Neuronal stem cell (in vitro differentiated cells): ENCODE measurements around the gene GAS7.

ENCODE experiments used
- DNase-seq: peaks from one replicate; pipeline ENCODE4 v3.0.0-alpha.2; 2013; ENCODE audit warnings: low spot score
- H2AFZ ChIP-seq: one replicate; pipeline ENCODE4 v1.6.1; 2013; ENCODE audit warnings: mild to moderate bottlenecking, low read length, inconsistent platforms
- H2AK5ac ChIP-seq: 2 replicates; pipeline ENCODE4 v1.6.1; 2013; ENCODE audit warnings: low read depth, mild to moderate bottlenecking, inconsistent platforms, low read length, moderate library complexity, mixed read lengths
- H2BK120ac ChIP-seq: 2 replicates; pipeline ENCODE4 v1.6.1; 2013; ENCODE audit warnings: low read depth, mild to moderate bottlenecking, inconsistent platforms, low read length, moderate library complexity, mixed read lengths
- H2BK12ac ChIP-seq: one replicate; pipeline ENCODE4 v1.6.1; 2013; ENCODE audit warnings: low read length, inconsistent platforms
- H2BK15ac ChIP-seq: 2 replicates; pipeline ENCODE4 v1.6.1; 2013; ENCODE audit warnings: mild to moderate bottlenecking, low read length, inconsistent platforms, mixed read lengths
- H2BK5ac ChIP-seq: one replicate; pipeline ENCODE4 v1.6.1; 2013; ENCODE audit warnings: inconsistent platforms, mild to moderate bottlenecking, low read length, moderate library complexity
- H3K14ac ChIP-seq: one replicate; pipeline ENCODE4 v1.6.1; 2013; ENCODE audit warnings: low read length, inconsistent platforms
- H3K18ac ChIP-seq: 2 replicates; pipeline ENCODE4 v1.6.1; 2013; ENCODE audit warnings: low read length, inconsistent platforms
- H3K23ac ChIP-seq: 2 replicates; pipeline ENCODE4 v1.6.1; 2013; ENCODE audit warnings: low read depth, mild to moderate bottlenecking, mixed read lengths, low read length, inconsistent platforms; ENCODE audit not compliant: poor library complexity
- H3K27ac ChIP-seq: replicated peaks from 3 replicates; pipeline ENCODE4 v1.5.1; 2013; ENCODE audit warnings: low read length, inconsistent platforms
- H3K27me3 ChIP-seq, 3 experiments: 2 replicates each; pipeline ENCODE4 v1.6.1; 2013; ENCODE audit warnings: low read length in 3 of 3, mild to moderate bottlenecking in 2 of 3, inconsistent platforms in 1 of 3, low read depth in 1 of 3, mixed read lengths in 1 of 3, moderate library complexity in 1 of 3; ENCODE audit not compliant: control insufficient read depth in 3 of 3, insufficient read depth in 3 of 3
- H3K36me3 ChIP-seq, 2 donors: replicated peaks in 1 of 2; 2 replicates each; pipeline ENCODE4 v1.6.1; 2013; ENCODE audit warnings: low read length in 2 of 2; ENCODE audit not compliant: control insufficient read depth in 2 of 2, insufficient read depth in 2 of 2
- H3K4ac ChIP-seq: 2 replicates; pipeline ENCODE4 v1.6.1; 2013; ENCODE audit warnings: inconsistent platforms, mild to moderate bottlenecking, low read length, moderate library complexity
- H3K4me1 ChIP-seq, 2 donors: 1 replicate in 1 of 2; 2 replicates in 1 of 2; pipeline ENCODE4 v1.6.1; 2013; ENCODE audit warnings: low read length in 2 of 2, low read depth in 1 of 2; ENCODE audit not compliant: control insufficient read depth in 2 of 2, insufficient read depth in 1 of 2
- H3K4me2 ChIP-seq: one replicate; pipeline ENCODE4 v1.6.1; 2013; ENCODE audit warnings: mild to moderate bottlenecking, low read length, inconsistent platforms; ENCODE audit not compliant: insufficient read depth, poor library complexity, severe bottlenecking
- H3K4me3 ChIP-seq, 2 donors: 2 replicates each; pipeline ENCODE4 v1.5.1; 2013; ENCODE audit warnings: low read length in 2 of 2, mild to moderate bottlenecking in 2 of 2, inconsistent platforms in 1 of 2, moderate library complexity in 1 of 2
- H3K79me1 ChIP-seq: one replicate; pipeline ENCODE4 v1.6.1; 2013; ENCODE audit warnings: low read depth, mild to moderate bottlenecking, inconsistent platforms, low read length, moderate library complexity
- H3K9ac ChIP-seq: one replicate; pipeline ENCODE4 v1.6.1; 2013; ENCODE audit warnings: mild to moderate bottlenecking, low read depth, low read length, inconsistent platforms; ENCODE audit not compliant: poor library complexity
- H3K9me3 ChIP-seq, 2 donors: replicated peaks in 1 of 2; 2 replicates each; pipeline versions ENCODE3 to v1.6.1; 2013; ENCODE audit warnings: low read length in 2 of 2, mild to moderate bottlenecking in 2 of 2, inconsistent platforms in 1 of 2, low read depth in 1 of 2, mixed read lengths in 1 of 2, moderate library complexity in 1 of 2; ENCODE audit not compliant: control insufficient read depth in 2 of 2, insufficient read depth in 1 of 2
- H4K8ac ChIP-seq: one replicate; pipeline ENCODE4 v1.6.1; 2013; ENCODE audit warnings: low read depth, mild to moderate bottlenecking, inconsistent platforms, low read length, moderate library complexity
- H4K91ac ChIP-seq: one replicate; pipeline ENCODE4 v1.6.1; 2013; ENCODE audit warnings: low read length, low read depth, mild to moderate bottlenecking, inconsistent platforms; ENCODE audit not compliant: poor library complexity
- WGBS, 2 donors: extraction: QIAGEN DNeasy Blood & Tissue Kit; methylation state at CpG; one replicate each; pipeline ENCODE4 v1.1.7; 2013; ENCODE audit warnings: missing lambda C conversion rate in 2 of 2, mixed read lengths in 1 of 2; ENCODE audit not compliant: insufficient read length in 2 of 2, insufficient replicate concordance in 1 of 2; ENCODE audit errors: extremely low coverage in 2 of 2; 5-methylcytosine and 5-hydroxymethylcytosine counted together

Gene GAS7

DNA sequence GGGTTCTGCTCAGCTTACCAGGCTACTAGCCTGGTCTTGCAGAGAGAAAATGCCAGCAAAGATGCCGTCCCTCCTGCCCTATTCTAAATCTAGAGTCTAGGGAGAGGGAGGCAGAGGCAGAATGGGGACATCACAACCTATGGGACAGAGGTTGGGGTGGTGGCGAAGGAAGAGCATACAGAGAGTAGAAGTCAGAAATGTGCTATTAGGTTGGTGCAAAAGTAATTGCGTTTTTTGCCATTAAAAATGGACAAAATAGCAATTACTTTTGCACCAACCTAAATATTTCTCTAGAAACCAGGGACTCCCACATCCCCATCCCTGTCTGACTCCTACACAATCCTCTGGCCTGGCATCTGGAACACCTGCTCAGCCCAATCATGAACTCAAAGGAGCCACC, 127.7 kb downstream of the GAS7 start:
- Histone ChIP-seq H2BK5ac (no peak overlapping the region), H4K8ac (no peak overlapping the region), H3K23ac (no peak overlapping the region), H3K79me1 (no peaks in the 10 kb centered on the region), H3K9ac (no peak overlapping the region), H2BK15ac (no peak overlapping the region), H3K4me2 (no peak overlapping the region), H3K9me3 (no peaks in the 10 kb centered on the region), H2BK12ac (no peak overlapping the region), H3K36me3 (no peaks in the 10 kb centered on the region), H2AFZ (no peak overlapping the region), H3K27me3 (no peaks in the 10 kb centered on the region), H3K18ac (no peak overlapping the region), H3K27ac (no peak overlapping the region), H2BK120ac (no peak overlapping the region), H3K4me1 (no peaks in the 10 kb centered on the region), H4K91ac (no peak overlapping the region), H3K4ac (no peak overlapping the region), H3K4me3 (no peak overlapping the region), H3K14ac (no peak overlapping the region), H2AK5ac (no peak overlapping the region)
- no peak for DNase-seq
- WGBS, 2 donors: no CpG with 5 or more reads among the region's 3 CpGs

DNA sequence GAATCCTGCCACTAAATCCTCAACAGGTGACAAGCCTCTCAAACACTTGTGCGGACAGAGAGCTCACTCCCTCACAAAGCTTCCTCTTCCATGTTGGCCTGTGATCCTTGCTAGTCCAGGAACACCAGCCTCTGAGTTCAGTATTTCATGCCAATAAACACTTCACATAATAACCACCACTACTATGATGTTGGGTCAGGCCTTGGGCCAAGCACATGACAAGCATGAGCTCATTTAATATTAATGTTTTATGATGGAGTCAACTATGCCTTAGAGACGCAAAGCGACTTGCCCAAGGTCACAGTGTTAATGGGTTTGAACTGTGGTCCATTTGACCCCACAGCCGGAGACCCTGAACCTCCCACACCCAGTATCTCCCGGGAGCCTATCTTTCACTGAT, 129.1 kb downstream of the GAS7 start:
- Histone ChIP-seq H3K36me3 (no peaks in the 10 kb centered on the region), H2AK5ac (no peak overlapping the region), H4K91ac (no peak overlapping the region), H3K4me3 (no peak overlapping the region), H2BK12ac (no peak overlapping the region), H3K27me3 (no peaks in the 10 kb centered on the region), H3K4me1 (no peaks in the 10 kb centered on the region), H3K23ac (no peak overlapping the region), H4K8ac (no peak overlapping the region), H2BK120ac (no peak overlapping the region), H2BK5ac (no peak overlapping the region), H3K14ac (no peak overlapping the region), H3K9me3 (peaks cover 0 to 2% of the 10 kb centered on the region in 2 donors), H3K4ac (no peak overlapping the region), H3K4me2 (no peak overlapping the region), H2AFZ (no peak overlapping the region), H3K27ac (no peak overlapping the region), H3K79me1 (no peaks in the 10 kb centered on the region), H3K18ac (peak overlapping the region; percentile 15), H3K9ac (no peak overlapping the region), H2BK15ac (no peak overlapping the region)
- WGBS, 2 donors: no CpG with 5 or more reads among the region's 5 CpGs
- no peak for DNase-seq

GRCh38 chr17:10067446-10068143, 130.8 kb downstream of the GAS7 start:
- WGBS, 2 donors: no CpG with 5 or more reads among the region's 8 CpGs

GRCh38 chr17:10064536-10064935, 133.9 kb downstream of the GAS7 start:
- Histone ChIP-seq H4K8ac (no peak overlapping the region), H3K36me3 (no peaks in the 10 kb centered on the region), H3K79me1 (no peaks in the 10 kb centered on the region), H3K18ac (no peak overlapping the region), H2BK5ac (no peak overlapping the region), H3K9ac (no peak overlapping the region), H3K4me3 (no peak overlapping the region), H3K27me3 (no peaks in the 10 kb centered on the region), H2BK12ac (no peak overlapping the region), H3K9me3 (peaks cover 0 to 2% of the 10 kb centered on the region in 2 donors), H2BK120ac (no peak overlapping the region), H3K4me1 (peaks cover 0 to 9% of the 10 kb centered on the region in 2 donors), H3K4ac (no peak overlapping the region), H2AFZ (no peak overlapping the region), H3K14ac (no peak overlapping the region), H3K23ac (no peak overlapping the region), H2BK15ac (no peak overlapping the region), H2AK5ac (no peak overlapping the region), H3K27ac (no peak overlapping the region), H3K4me2 (no peak overlapping the region), H4K91ac (no peak overlapping the region)
- no peak for DNase-seq
- no CpG with 5 or more reads among the region's 3 CpGs for WGBS, 2 donors

More at GRCh38 chr17:10067446-10068143, 130.8 kb downstream of the GAS7 start:
- Histone ChIP-seq H3K4me1 (peaks cover 0 to 3% of the 10 kb centered on the region in 2 donors), H3K9ac (no peak overlapping the region), H3K18ac (no peak overlapping the region), H2BK12ac (no peak overlapping the region), H3K23ac (no peak overlapping the region), H3K4me3 (no peak overlapping the region), H3K9me3 (peaks cover 0 to 2% of the 10 kb centered on the region in 2 donors), H4K8ac (no peak overlapping the region), H4K91ac (no peak overlapping the region), H2AFZ (no peak overlapping the region), H3K4me2 (no peak overlapping the region), H2AK5ac (no peak overlapping the region), H3K14ac (no peak overlapping the region), H2BK120ac (no peak overlapping the region), H3K27ac (no peak overlapping the region), H2BK15ac (no peak overlapping the region), H3K27me3 (no peaks in the 10 kb centered on the region), H3K79me1 (no peaks in the 10 kb centered on the region), H3K4ac (no peak overlapping the region), H2BK5ac (no peak overlapping the region), H3K36me3 (no peaks in the 10 kb centered on the region)
- no peak for DNase-seq
